Hepatocyte (in vitro differentiated cells): Measurements from ENCODE around the gene PTX3.

Experiments
- CTCF ChIP-seq: fragments of 200-600 bp; sonication (generic); IDR thresholded peaks from 2 replicates; pipeline ENCODE4 v1.5.1; 2016; ENCODE audit warnings: antibody characterized with exemption, mild to moderate bottlenecking; ENCODE audit not compliant: poor library complexity
- EZH2 ChIP-seq: fragments of 200-600 bp; sonication (generic); IDR thresholded peaks from 2 replicates; pipeline ENCODE4 v1.6.1; 2016; ENCODE audit warnings: antibody characterized with exemption, mild to moderate bottlenecking, borderline replicate concordance

GRCh38 chr3:157393113-157393512, 43.5 kb upstream of the PTX3 start:
- TF ChIP-seq CTCF (no peak), EZH2 (no peak)
